B cell (primary cell): ENCODE measurements around the gene CALR. TPM values are rescaled to one million over a fixed set of nuclear protein-coding genes. Genes with fewer than 3 reads are reported as not detected.

Experiments
- ATAC-seq: fragments of 200-7000 bp; cut with Tn5 transposase; one replicate; pipeline ENCODE4 v1.10.0; 2021; ENCODE audit warnings: low read depth, mild to moderate bottlenecking, moderate number of reproducible peaks, moderate library complexity
- CTCF ChIA-PET: fragments of 350-600 bp; sonication (Branson Sonifier 250); formaldehyde crosslinking; loops from one replicate; lab custom pipeline; 2021; ENCODE audit warnings: antibody characterized with exemption, inconsistent platforms; lab: Charles Lee
- POLR2A ChIA-PET: fragments of 350-600 bp; sonication (Branson Sonifier 250); formaldehyde crosslinking; loops from one replicate; lab custom pipeline; 2021; ENCODE audit warnings: antibody characterized with exemption; lab: Charles Lee
- DNase-seq: peaks from one replicate; pipeline ENCODE4 v3.0.0; 2013
- H2AFZ ChIP-seq: 2 replicates; pipeline ENCODE4 v1.6.1; 2012; ENCODE audit warnings: mild to moderate bottlenecking, low read depth, low read length; ENCODE audit not compliant: insufficient read depth, poor library complexity, severe bottlenecking
- H3K27ac ChIP-seq, 2 donors: 1 replicate in 1 of 2; 2 replicates in 1 of 2; pipeline ENCODE4 v1.5.1; 2012 to 2013; ENCODE audit warnings: low read length in 2 of 2, mild to moderate bottlenecking in 2 of 2, moderate library complexity in 1 of 2
- H3K27me3 ChIP-seq, 4 experiments: fragments of 200-600 bp in 1 of 4; sonication (generic) in 1 of 4; replicated peaks in 1 of 4; 1 replicate in 2 of 4; 2 replicates in 2 of 4; pipeline versions ENCODE4 v1.6.1 to v1.7.0; 2013 to 2016; ENCODE audit warnings: low read length in 3 of 4, mild to moderate bottlenecking in 2 of 4, mixed read lengths in 1 of 4, moderate library complexity in 1 of 4; ENCODE audit not compliant: insufficient read depth in 4 of 4, control insufficient read depth in 3 of 4; ENCODE audit errors: control extremely low read depth in 1 of 4
- H3K36me3 ChIP-seq, 2 experiments: replicated peaks in 1 of 2; 1 replicate in 1 of 2; 2 replicates in 1 of 2; pipeline versions ENCODE4 v1.6.1 to v1.7.1; 2013; ENCODE audit warnings: low read length in 1 of 2; ENCODE audit not compliant: insufficient read depth in 2 of 2, control insufficient read depth in 1 of 2; ENCODE audit errors: control extremely low read depth in 1 of 2, extremely low read depth in 1 of 2
- H3K4me1 ChIP-seq, 2 donors: fragments of 200-600 bp in 1 of 2; sonication (generic) in 1 of 2; 1 replicate in 1 of 2; 2 replicates in 1 of 2; pipeline versions ENCODE4 v1.5.1 to v1.6.1; 2013 to 2017; ENCODE audit warnings: low read length in 2 of 2; ENCODE audit not compliant: control insufficient read depth in 2 of 2, insufficient read depth in 2 of 2
- H3K4me2 ChIP-seq: replicated peaks from 2 replicates; pipeline ENCODE3; 2012; ENCODE audit warnings: mild to moderate bottlenecking, low read depth, low read length; ENCODE audit not compliant: poor library complexity, severe bottlenecking
- H3K4me3 ChIP-seq, 5 experiments: fragments of 200-600 bp in 1 of 5; sonication (generic) in 1 of 5; 1 replicate in 3 of 5; 2 replicates in 2 of 5; pipeline versions ENCODE4 v1.5.1 to v1.7.0; 2011 to 2016; ENCODE audit warnings: low read length in 4 of 5, mild to moderate bottlenecking in 4 of 5, low read depth in 2 of 5, control low read depth in 1 of 5, moderate library complexity in 1 of 5; ENCODE audit not compliant: insufficient read depth in 1 of 5; ENCODE audit errors: control extremely low read depth in 1 of 5, extremely low read depth in 1 of 5
- H3K79me2 ChIP-seq: fragments of 200-600 bp; sonication (generic); one replicate; pipeline ENCODE4 v1.6.0; 2016; ENCODE audit warnings: low read length; ENCODE audit not compliant: control insufficient read depth, insufficient read depth
- H3K9ac ChIP-seq: fragments of 200-600 bp; sonication (generic); 2 replicates; pipeline ENCODE4 v1.6.1; 2017; ENCODE audit warnings: mild to moderate bottlenecking, low read length, moderate library complexity
- H3K9me3 ChIP-seq, 3 donors: one replicate each; pipeline versions ENCODE4 v1.6.1 to v1.7.1; 2013; ENCODE audit warnings: low read length in 2 of 3; ENCODE audit not compliant: control insufficient read depth in 2 of 3, insufficient read depth in 1 of 3; ENCODE audit errors: control extremely low read depth in 1 of 3
- H4K20me1 ChIP-seq: 2 replicates; pipeline ENCODE4 v1.6.0; 2012; ENCODE audit warnings: mild to moderate bottlenecking, low read length; ENCODE audit not compliant: insufficient read depth, control insufficient read depth, poor library complexity, severe bottlenecking
- H3K27ac Mint-ChIP-seq: one replicate; pipeline ENCODE4 v1.8.0; 2021; ENCODE audit warnings: mixed read lengths
- H3K27me3 Mint-ChIP-seq: one replicate; pipeline ENCODE4 v1.8.0; 2021; ENCODE audit warnings: mixed read lengths
- H3K4me1 Mint-ChIP-seq: one replicate; pipeline ENCODE4 v1.8.0; 2021; ENCODE audit warnings: mixed read lengths
- H3K4me3 Mint-ChIP-seq: one replicate; pipeline ENCODE4 v1.8.0; 2021; ENCODE audit warnings: mixed read lengths
- H3K9me3 Mint-ChIP-seq: one replicate; pipeline ENCODE4 v1.8.0; 2022; ENCODE audit warnings: mixed read lengths; ENCODE audit not compliant: insufficient read depth
- EZH2 ChIP-seq: IDR thresholded peaks from 2 replicates; pipeline ENCODE4 v1.6.1; 2012; ENCODE audit warnings: borderline replicate concordance, low read depth, mild to moderate bottlenecking, moderate library complexity, low read length; ENCODE audit not compliant: insufficient read depth, poor library complexity, severe bottlenecking
- WGBS: methylation state at CpG from one replicate; pipeline ENCODE4 v1.1.5; 2013; ENCODE audit warnings: missing lambda C conversion rate; ENCODE audit not compliant: insufficient coverage; 5-methylcytosine and 5-hydroxymethylcytosine counted together
- intact Hi-C: fragments of 100-400 bp; cut with micrococcal nuclease; formaldehyde crosslinking; loops from one replicate; pipeline ENCODE4 v1.10.0; 2022
- polyA plus RNA-seq: library from polyadenylated mRNA; depleted of rRNA; stranded (reverse); fragments of >200 nt; gene quantifications from 2 replicates; pipeline ENCODE4 v1.2.3, GENCODE V29; 2012
- total RNA-seq, 2 donors: library from RNA; stranded (reverse); fragments of 120-200 nt in 1 of 2; gene quantifications; 1 replicate in 1 of 2; 2 replicates in 1 of 2; pipeline versions ENCODE4 v1.2.3 to v1.2.4, GENCODE V29; 2013 to 2022
- TF ChIP-seq, protein P1 (sequence below): fragments of 200-600 bp; IDR thresholded peaks from one replicate; pipeline ENCODE4 v1.8.0; 2022; ENCODE audit warnings: antibody characterized with exemption, mild to moderate bottlenecking

The CALR gene
- total and polyA plus RNA-seq, 2 donors (not counting 1 experiment from before 2014, with no cell fraction given) = 214 to 385 TPM

DNA sequence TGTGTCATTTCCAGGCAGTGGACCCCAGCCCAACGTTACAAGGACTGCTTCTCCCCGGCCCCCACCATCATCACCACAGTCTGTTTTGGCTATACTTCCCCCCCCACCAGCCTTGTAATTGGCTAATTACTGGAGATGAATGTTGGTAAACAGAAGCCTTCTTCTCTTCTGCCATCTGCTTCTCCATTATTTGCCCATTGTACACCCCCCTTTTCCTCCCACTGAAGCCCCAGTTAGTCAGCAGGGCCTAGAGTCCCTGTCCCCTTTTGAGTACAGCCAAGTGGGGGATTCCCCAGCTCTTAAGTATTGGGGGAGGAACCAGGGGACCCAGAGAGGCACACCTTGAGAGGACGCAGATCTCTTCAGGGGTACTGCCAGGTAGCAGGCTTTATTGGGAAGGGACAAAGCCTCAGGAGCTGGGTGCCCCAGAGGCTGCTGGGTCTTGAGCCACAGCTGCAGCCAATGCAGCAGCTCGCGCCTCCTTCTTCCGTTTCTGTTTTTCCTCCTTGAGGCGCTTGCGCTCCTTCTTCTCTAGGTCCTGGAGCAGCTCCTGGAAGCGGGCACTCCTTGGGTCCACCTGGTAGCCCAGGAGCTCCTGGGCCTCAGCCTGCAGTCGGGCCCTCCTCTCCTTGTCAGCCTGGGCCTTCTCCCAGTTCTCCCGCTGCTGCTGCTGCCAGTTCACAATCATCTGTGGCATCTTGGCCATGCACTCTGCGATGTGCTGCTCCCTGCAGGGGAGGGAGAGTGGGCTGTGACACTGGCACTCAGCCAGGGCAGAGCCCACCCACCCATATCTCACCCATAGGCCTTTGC is 15.6 kb downstream of the CALR start:
- DNase-seq = peak; percentile 32
- H2AFZ ChIP-seq = no peak overlapping the region
- no peak overlapping the region for H3K4me3 ChIP-seq
- ATAC-seq = no peak
- H3K36me3 ChIP-seq = peaks cover 5 to 51% of the 10 kb centered on the region in 2 experiments
- no peak overlapping the region for H3K9ac ChIP-seq
- no peaks in the 10 kb centered on the region for H3K27me3 ChIP-seq
- TF ChIP-seq, protein P1, sequence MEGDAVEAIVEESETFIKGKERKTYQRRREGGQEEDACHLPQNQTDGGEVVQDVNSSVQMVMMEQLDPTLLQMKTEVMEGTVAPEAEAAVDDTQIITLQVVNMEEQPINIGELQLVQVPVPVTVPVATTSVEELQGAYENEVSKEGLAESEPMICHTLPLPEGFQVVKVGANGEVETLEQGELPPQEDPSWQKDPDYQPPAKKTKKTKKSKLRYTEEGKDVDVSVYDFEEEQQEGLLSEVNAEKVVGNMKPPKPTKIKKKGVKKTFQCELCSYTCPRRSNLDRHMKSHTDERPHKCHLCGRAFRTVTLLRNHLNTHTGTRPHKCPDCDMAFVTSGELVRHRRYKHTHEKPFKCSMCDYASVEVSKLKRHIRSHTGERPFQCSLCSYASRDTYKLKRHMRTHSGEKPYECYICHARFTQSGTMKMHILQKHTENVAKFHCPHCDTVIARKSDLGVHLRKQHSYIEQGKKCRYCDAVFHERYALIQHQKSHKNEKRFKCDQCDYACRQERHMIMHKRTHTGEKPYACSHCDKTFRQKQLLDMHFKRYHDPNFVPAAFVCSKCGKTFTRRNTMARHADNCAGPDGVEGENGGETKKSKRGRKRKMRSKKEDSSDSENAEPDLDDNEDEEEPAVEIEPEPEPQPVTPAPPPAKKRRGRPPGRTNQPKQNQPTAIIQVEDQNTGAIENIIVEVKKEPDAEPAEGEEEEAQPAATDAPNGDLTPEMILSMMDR = no peak
- TF ChIP-seq EZH2 = no peak
- peaks cover 30% of the 10 kb centered on the region for H4K20me1 ChIP-seq
- H3K4me2 ChIP-seq = no peak overlapping the region
- peaks cover 21 to 36% of the 10 kb centered on the region in 2 donors for H3K4me1 ChIP-seq
- H3K79me2 ChIP-seq = peaks cover 4% of the 10 kb centered on the region
- H3K27ac Mint-ChIP-seq = peak overlapping the region; percentile 82
- H3K27ac ChIP-seq = peak overlapping the region in 1 of 2 donors; percentile 90
- ChIA-PET POLR2A (interaction anchor here (0.5 to 0.7 kb wide), 2 partner anchors 142 to 312 kb away, joined by 3 read pairs; no protein-coding TSS in a partner anchor), CTCF (interaction anchor here (1.0 to 1.3 kb wide), 2 partner anchors 11 to 107 kb away, joined by 4 to 6 read pairs; no protein-coding TSS in a partner anchor)
- H3K9me3 Mint-ChIP-seq = no peaks in the 10 kb centered on the region
- 87% methylated on average over 8 of the region's 12 CpGs for WGBS
- no peaks in the 10 kb centered on the region for H3K27me3 Mint-ChIP-seq
- H3K4me3 Mint-ChIP-seq = peak overlapping the region; percentile 91
- peaks cover 32% of the 10 kb centered on the region for H3K4me1 Mint-ChIP-seq
- H3K9me3 ChIP-seq = no peaks in the 10 kb centered on the region
- intact Hi-C loops = no loop called here

DNA sequence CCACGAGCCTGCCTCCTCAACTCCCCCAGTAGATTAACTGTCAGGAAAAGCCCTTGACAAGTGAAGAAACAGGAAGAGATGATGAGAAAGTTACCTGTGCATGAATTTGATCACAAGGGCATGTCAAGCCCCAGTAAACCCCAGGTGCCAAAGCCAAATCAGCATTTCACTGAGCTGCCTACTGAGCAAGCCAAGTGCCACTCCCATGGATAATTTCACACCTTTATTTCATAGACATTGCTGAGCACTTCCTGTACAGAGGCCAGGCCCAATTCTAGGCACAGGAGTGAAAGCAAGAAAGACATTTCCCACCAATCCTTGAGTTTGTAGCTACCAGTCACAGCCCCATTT is 16.2 kb downstream of the CALR start:
- H3K4me3 Mint-ChIP-seq = peak overlapping the region; percentile 91
- Histone ChIP-seq H3K79me2 (peaks cover 4% of the 10 kb centered on the region), H2AFZ (no peak overlapping the region), H3K27me3 (no peaks in the 10 kb centered on the region), H3K9ac (no peak overlapping the region), H3K9me3 (no peaks in the 10 kb centered on the region), H3K4me3 (no peak overlapping the region), H3K36me3 (peaks cover 5 to 45% of the 10 kb centered on the region in 2 experiments), H3K27ac (peak overlapping the region in 1 of 2 donors; percentile 90), H3K4me1 (peaks cover 21 to 36% of the 10 kb centered on the region in 2 donors), H3K4me2 (no peak overlapping the region), H4K20me1 (peaks cover 24% of the 10 kb centered on the region)
- no peaks in the 10 kb centered on the region for H3K9me3 Mint-ChIP-seq
- intact Hi-C loops = no loop called here
- H3K27ac Mint-ChIP-seq = peak overlapping the region; percentile 82
- no peaks in the 10 kb centered on the region for H3K27me3 Mint-ChIP-seq
- CTCF ChIA-PET = interaction anchor here (1.0 to 1.5 kb wide), 3 partner anchors 8 to 140 kb away, joined by 3 to 6 read pairs (median 3); no protein-coding TSS in a partner anchor
- no CpG with 5 or more reads among the region's 1 CpG for WGBS
- peak; percentile 47 for DNase-seq
- H3K4me1 Mint-ChIP-seq = peaks cover 32% of the 10 kb centered on the region
- no peak for ATAC-seq
- no peak for TF ChIP-seq EZH2
- TF ChIP-seq, protein P1 = no peak
- POLR2A ChIA-PET = interaction anchor here (0.7 kb wide), 1 partner anchor 142 kb away, joined by 3 read pairs; no protein-coding TSS in a partner anchor
